ENCODE results near the gene DOCK2.

Gene DOCK2

GRCh38 chr5:169592937-169593650 is 44.0 kb upstream of the DOCK2 start:
- TF ChIP-seq EZH2phosphoT487 (IDR thresholded peaks at IDR 0.05; ENCODE audit: borderline replicate concordance, low read length): no peak
- no peak for TF ChIP-seq CTCF (IDR thresholded peaks at IDR 0.05; ENCODE audit: low read depth, low read length, poor library complexity, severe bottlenecking)
- Histone ChIP-seq H3K9me2 (replicated peaks; ENCODE audit: control insufficient read depth, low read length) (no peaks in the 10 kb centered on the region), H3K4me3 (ENCODE audit: low read length) (no peak overlapping the region), H3K4me1 (ENCODE audit: control insufficient read depth, low read length) (no peaks in the 10 kb centered on the region), H3K27ac (ENCODE audit: low read depth, low read length) (no peak overlapping the region), H3K9me3 (ENCODE audit: control insufficient read depth, insufficient read depth, low read length) (no peaks in the 10 kb centered on the region), H3K36me3 (ENCODE audit: control insufficient read depth, low read length) (peaks cover 96% of the 10 kb centered on the region), H4K20me1 (ENCODE audit: control insufficient read depth, insufficient read depth, low read depth, low read length) (no peaks in the 10 kb centered on the region), H3K27me3 (ENCODE audit: control insufficient read depth, low read length) (no peaks in the 10 kb centered on the region), H3K79me2 (ENCODE audit: control insufficient read depth, low read length) (peaks cover 11% of the 10 kb centered on the region), H3F3A (ENCODE audit: control insufficient read depth, insufficient read depth) (no peaks in the 10 kb centered on the region), H3K4me2 (ENCODE audit: low read length) (no peak overlapping the region)

DNA sequence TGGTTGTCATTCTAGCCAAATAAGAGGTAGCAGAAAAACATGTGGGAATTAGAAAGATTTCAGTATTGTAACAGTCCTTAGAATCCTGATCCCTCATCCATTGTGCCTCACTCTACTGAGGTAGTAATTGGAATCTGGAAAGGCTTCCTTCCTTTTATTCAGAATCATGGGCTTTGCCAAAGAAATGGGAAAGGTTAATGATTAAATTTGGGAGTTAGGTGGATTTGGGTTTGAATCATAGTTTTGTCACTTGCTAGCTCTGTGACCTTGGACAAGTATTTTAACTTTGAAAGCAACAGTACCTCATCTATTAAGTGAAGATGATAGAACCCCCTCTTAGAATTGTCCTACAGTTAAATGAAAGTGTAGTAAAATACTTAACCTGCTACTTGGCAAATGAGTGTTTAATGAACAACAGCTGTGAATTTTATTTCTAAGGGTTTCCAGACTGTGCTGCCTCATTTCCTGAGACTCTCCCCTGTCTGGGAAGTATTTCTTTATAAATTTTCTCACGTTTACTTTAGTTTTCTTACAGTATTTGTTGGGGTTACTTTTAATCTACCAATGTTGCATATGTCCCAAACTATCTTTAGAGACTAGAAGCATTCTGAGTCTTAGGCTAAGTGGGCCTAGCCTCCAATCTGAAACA is 41.8 kb upstream of the DOCK2 start:
- Histone ChIP-seq H3K9me3 (ENCODE audit: control insufficient read depth, insufficient read depth, low read length) (no peaks in the 10 kb centered on the region), H3K27ac (ENCODE audit: low read depth, low read length) (no peak overlapping the region), H3K9me2 (replicated peaks; ENCODE audit: control insufficient read depth, low read length) (no peaks in the 10 kb centered on the region), H3K36me3 (ENCODE audit: control insufficient read depth, low read length) (peaks cover 96% of the 10 kb centered on the region), H3K4me2 (ENCODE audit: low read length) (no peak overlapping the region), H3F3A (ENCODE audit: control insufficient read depth, insufficient read depth) (no peaks in the 10 kb centered on the region), H3K27me3 (ENCODE audit: control insufficient read depth, low read length) (no peaks in the 10 kb centered on the region), H3K79me2 (ENCODE audit: control insufficient read depth, low read length) (no peaks in the 10 kb centered on the region), H3K4me3 (ENCODE audit: low read length) (no peak overlapping the region), H4K20me1 (ENCODE audit: control insufficient read depth, insufficient read depth, low read depth, low read length) (no peaks in the 10 kb centered on the region), H3K4me1 (ENCODE audit: control insufficient read depth, low read length) (no peaks in the 10 kb centered on the region)
- TF ChIP-seq EZH2phosphoT487 (IDR thresholded peaks at IDR 0.05; ENCODE audit: borderline replicate concordance, low read length) (no peak), CTCF (IDR thresholded peaks at IDR 0.05; ENCODE audit: low read depth, low read length, poor library complexity, severe bottlenecking) (no peak)

GRCh38 chr5:169599451-169599850 is 37.6 kb upstream of the DOCK2 start:
- Histone ChIP-seq H3K79me2 (ENCODE audit: control insufficient read depth, low read length) (no peaks in the 10 kb centered on the region), H3K4me3 (ENCODE audit: low read length) (no peak overlapping the region), H3K36me3 (ENCODE audit: control insufficient read depth, low read length) (peaks cover 96% of the 10 kb centered on the region), H3K27me3 (ENCODE audit: control insufficient read depth, low read length) (no peaks in the 10 kb centered on the region), H3F3A (ENCODE audit: control insufficient read depth, insufficient read depth) (no peaks in the 10 kb centered on the region), H3K9me3 (ENCODE audit: control insufficient read depth, insufficient read depth, low read length) (no peaks in the 10 kb centered on the region), H3K4me2 (ENCODE audit: low read length) (no peak overlapping the region), H3K4me1 (ENCODE audit: control insufficient read depth, low read length) (no peaks in the 10 kb centered on the region), H4K20me1 (ENCODE audit: control insufficient read depth, insufficient read depth, low read depth, low read length) (no peaks in the 10 kb centered on the region), H3K27ac (ENCODE audit: low read depth, low read length) (no peak overlapping the region), H3K9me2 (replicated peaks; ENCODE audit: control insufficient read depth, low read length) (no peaks in the 10 kb centered on the region)
- TF ChIP-seq CTCF (IDR thresholded peaks at IDR 0.05; ENCODE audit: low read depth, low read length, poor library complexity, severe bottlenecking) (no peak), EZH2phosphoT487 (IDR thresholded peaks at IDR 0.05; ENCODE audit: borderline replicate concordance, low read length) (no peak)

All from DOHH2 (cell line).